H1 (cell line): Measurements from ENCODE around the gene SLC38A8. TPM values are rescaled to one million over a fixed set of nuclear protein-coding genes. Genes with fewer than 3 reads are reported as not detected.

ENCODE experiments used
- CTCF ChIA-PET: fragments of 300-600 bp; sonication (Branson Sonifier 250); formaldehyde crosslinking; loops from one replicate; lab custom pipeline; 2021; ENCODE audit not compliant: partially characterized antibody; lab: Charles Lee
- POLR2A ChIA-PET: fragments of 300-600 bp; sonication (Branson Sonifier 250); formaldehyde crosslinking; loops from one replicate; lab custom pipeline; 2021; ENCODE audit warnings: inconsistent platforms; ENCODE audit not compliant: partially characterized antibody; lab: Charles Lee
- DNase-seq, 2 experiments: peaks; one replicate each; pipeline versions ENCODE4 v3.0.0 to v3.0.0-alpha.2; 2010 to 2022; ENCODE audit warnings: low spot score in 2 of 2, low read depth in 1 of 2, mixed read lengths in 1 of 2
- FAIRE-seq: peaks from 2 replicates; lab custom pipeline; 2011; peaks lifted over from hg19 to GRCh38; lab: Jason Lieb, UNC
- H2AFZ ChIP-seq: 2 replicates; pipeline ENCODE4 v1.8.1; 2012; ENCODE audit warnings: low read length, inconsistent platforms
- H2AK5ac ChIP-seq: 2 replicates; pipeline ENCODE4 v1.6.1; 2013; ENCODE audit warnings: low read depth, low read length
- H2BK120ac ChIP-seq: replicated peaks from 2 replicates; pipeline ENCODE3; 2013; ENCODE audit warnings: low read depth, low read length, inconsistent platforms
- H2BK12ac ChIP-seq: 2 replicates; pipeline ENCODE4 v1.6.1; 2013; ENCODE audit warnings: low read depth, low read length
- H2BK15ac ChIP-seq: 2 replicates; pipeline ENCODE4 v1.6.1; 2013; ENCODE audit warnings: low read length
- H2BK20ac ChIP-seq: 2 replicates; pipeline ENCODE4 v1.6.1; 2013; ENCODE audit warnings: low read length
- H2BK5ac ChIP-seq: 2 replicates; pipeline ENCODE4 v1.6.1; 2013; ENCODE audit warnings: low read depth, low read length
- H3K14ac ChIP-seq: 2 replicates; pipeline ENCODE4 v1.6.1; 2013; ENCODE audit warnings: inconsistent platforms; ENCODE audit not compliant: insufficient read length
- H3K18ac ChIP-seq: 2 replicates; pipeline ENCODE4 v1.6.1; 2013; ENCODE audit warnings: low read length; ENCODE audit errors: extremely low read depth
- H3K23ac ChIP-seq: 2 replicates; pipeline ENCODE4 v1.6.1; 2013; ENCODE audit warnings: inconsistent platforms; ENCODE audit not compliant: insufficient read length
- H3K23me2 ChIP-seq: 2 replicates; pipeline ENCODE4 v1.6.1; 2013; ENCODE audit warnings: low read depth, low read length
- H3K27ac ChIP-seq: 2 replicates; pipeline ENCODE4 v1.6.1; 2011; ENCODE audit warnings: low read depth, low read length, inconsistent platforms
- H3K27me3 ChIP-seq, 4 experiments: replicated peaks in 1 of 4; 1 replicate in 1 of 4; 2 replicates in 3 of 4; pipeline versions ENCODE4 v1.6.1 to v1.8.1; 2011 to 2013; ENCODE audit warnings: low read length in 3 of 4, mild to moderate bottlenecking in 3 of 4, inconsistent platforms in 2 of 4, mixed read lengths in 2 of 4, moderate library complexity in 1 of 4; ENCODE audit not compliant: control insufficient read depth in 3 of 4, insufficient read depth in 3 of 4; ENCODE audit errors: extremely low read depth in 1 of 4
- H3K36me3 ChIP-seq, 4 experiments: 2 replicates each; pipeline versions ENCODE4 v1.6.1 to v1.8.1; 2011 to 2013; ENCODE audit warnings: mild to moderate bottlenecking in 4 of 4, low read length in 3 of 4, moderate library complexity in 2 of 4, control low read depth in 1 of 4, inconsistent platforms in 1 of 4; ENCODE audit not compliant: insufficient read depth in 4 of 4, control insufficient read depth in 2 of 4
- H3K4ac ChIP-seq: replicated peaks from 2 replicates; pipeline ENCODE3; 2013; ENCODE audit warnings: low read length, low read depth, mixed read lengths, inconsistent platforms; ENCODE audit not compliant: insufficient read length
- H3K4me1 ChIP-seq, 4 experiments: replicated peaks in 1 of 4; 1 replicate in 1 of 4; 2 replicates in 3 of 4; pipeline versions ENCODE4 v1.6.1 to v1.8.1; 2011 to 2013; ENCODE audit warnings: low read length in 3 of 4, inconsistent platforms in 2 of 4, mixed read lengths in 1 of 4; ENCODE audit not compliant: insufficient read depth in 4 of 4, control insufficient read depth in 3 of 4
- H3K4me2 ChIP-seq, 2 experiments: 2 replicates each; pipeline versions ENCODE4 v1.6.1 to v1.8.1; 2011 to 2013; ENCODE audit warnings: low read depth in 2 of 2, low read length in 2 of 2, control low read depth in 1 of 2, inconsistent platforms in 1 of 2, mild to moderate bottlenecking in 1 of 2; ENCODE audit not compliant: insufficient read depth in 1 of 2
- H3K4me3 ChIP-seq, 4 experiments: fragments of 200-600, 300-600 bp in 1 of 4; sonication (generic), shearing (Covaris generic), sonication (Bioruptor Twin) in 1 of 4; 2 replicates each; pipeline versions ENCODE4 v1.5.1 to v1.8.1; 2011 to 2016; ENCODE audit warnings: low read length in 4 of 4, low read depth in 3 of 4, control low read depth in 2 of 4, inconsistent platforms in 2 of 4, mild to moderate bottlenecking in 2 of 4, mixed read lengths in 1 of 4, moderate library complexity in 1 of 4; ENCODE audit not compliant: insufficient read depth in 2 of 4; ENCODE audit errors: extremely low read depth in 1 of 4
- H3K56ac ChIP-seq: replicated peaks from 2 replicates; pipeline ENCODE3; 2013; ENCODE audit warnings: low read depth, mild to moderate bottlenecking, mixed read lengths, low read length, inconsistent platforms; ENCODE audit not compliant: insufficient read length
- H3K79me1 ChIP-seq: 2 replicates; pipeline ENCODE4 v1.6.1; 2013; ENCODE audit warnings: low read depth, low read length, control low read depth
- H3K79me2 ChIP-seq, 2 experiments: 2 replicates each; pipeline versions ENCODE4 v1.6.1 to v1.8.1; 2012 to 2013; ENCODE audit warnings: low read length in 2 of 2, mild to moderate bottlenecking in 2 of 2, inconsistent platforms in 1 of 2; ENCODE audit not compliant: insufficient read depth in 2 of 2, control insufficient read depth in 1 of 2
- H3K9ac ChIP-seq, 4 experiments: replicated peaks in 1 of 4; 1 replicate in 1 of 4; 2 replicates in 3 of 4; pipeline versions ENCODE4 v1.6.1 to v1.8.1; 2011 to 2013; ENCODE audit warnings: low read depth in 3 of 4, low read length in 3 of 4, control low read depth in 2 of 4, mild to moderate bottlenecking in 2 of 4, moderate library complexity in 2 of 4, inconsistent platforms in 1 of 4; ENCODE audit errors: extremely low read depth in 1 of 4
- H3K9me3 ChIP-seq, 2 experiments: 2 replicates each; pipeline versions ENCODE4 v1.6.1 to v1.8.1; 2012 to 2013; ENCODE audit warnings: mild to moderate bottlenecking in 2 of 2, moderate library complexity in 2 of 2, control low read depth in 1 of 2, inconsistent platforms in 1 of 2, low read depth in 1 of 2, low read length in 1 of 2, mixed read lengths in 1 of 2; ENCODE audit not compliant: insufficient read depth in 2 of 2
- H4K20me1 ChIP-seq, 2 experiments: replicated peaks in 1 of 2; 2 replicates each; pipeline versions ENCODE3 to v1.8.1; 2011 to 2013; ENCODE audit warnings: inconsistent platforms in 2 of 2, low read length in 2 of 2, mild to moderate bottlenecking in 1 of 2; ENCODE audit not compliant: insufficient read depth in 2 of 2, control insufficient read depth in 1 of 2
- H4K5ac ChIP-seq: 2 replicates; pipeline ENCODE4 v1.6.1; 2013; ENCODE audit warnings: low read length, low read depth, mixed read lengths, inconsistent platforms; ENCODE audit not compliant: insufficient read length
- H4K8ac ChIP-seq: 2 replicates; pipeline ENCODE4 v1.8.0; 2013; ENCODE audit warnings: mild to moderate bottlenecking, moderate library complexity, low read length, inconsistent platforms; ENCODE audit not compliant: insufficient read depth; ENCODE audit errors: extremely low read depth
- H4K91ac ChIP-seq: replicated peaks from 2 replicates; pipeline ENCODE3; 2013; ENCODE audit warnings: low read length, mixed read lengths, inconsistent platforms; ENCODE audit not compliant: insufficient read length
- ASH2L ChIP-seq: fragments of 200-600, 300-600 bp; sonication (generic); IDR thresholded peaks from one replicate; pipeline ENCODE4 v1.7.1; 2017; ENCODE audit warnings: low read length
- ATF2 ChIP-seq: IDR thresholded peaks from 2 replicates; pipeline ENCODE4 v1.6.1; 2012; ENCODE audit warnings: low read length, inconsistent platforms
- BCL11A ChIP-seq, 2 experiments: IDR thresholded peaks; one replicate each; pipeline ENCODE4 v1.6.1; 2011; ENCODE audit warnings: low read depth in 2 of 2, low read length in 2 of 2, mild to moderate bottlenecking in 2 of 2
- GABPA ChIP-seq: IDR thresholded peaks from 2 replicates; pipeline ENCODE4 v1.6.1; 2011; ENCODE audit warnings: mild to moderate bottlenecking, low read length, moderate library complexity, borderline replicate concordance; ENCODE audit not compliant: insufficient read depth
- MAFK ChIP-seq: IDR thresholded peaks from 2 replicates; pipeline ENCODE4 v1.6.1; 2012; ENCODE audit warnings: low read depth, mild to moderate bottlenecking, improper control_type of control experiment, low read length
- RAD21 ChIP-seq, 2 experiments: IDR thresholded peaks in 1 of 2; conservative IDR thresholded peaks in 1 of 2; 2 replicates each; pipeline ENCODE4 v1.6.1; 2011; ENCODE audit warnings: low read depth in 2 of 2, low read length in 2 of 2, improper control_type of control experiment in 1 of 2, inconsistent platforms in 1 of 2, mild to moderate bottlenecking in 1 of 2, moderate library complexity in 1 of 2
- RXRA ChIP-seq: IDR thresholded peaks from 2 replicates; pipeline ENCODE4 v1.6.1; 2011; ENCODE audit warnings: low read depth, mild to moderate bottlenecking, low read length, moderate library complexity; ENCODE audit not compliant: insufficient read depth
- SIN3A ChIP-seq, 2 experiments: IDR thresholded peaks in 1 of 2; conservative IDR thresholded peaks in 1 of 2; 2 replicates each; pipeline ENCODE4 v1.6.1; 2011 to 2012; ENCODE audit warnings: low read length in 2 of 2, improper control_type of control experiment in 1 of 2, low read depth in 1 of 2, mild to moderate bottlenecking in 1 of 2
- SIRT6 ChIP-seq: IDR thresholded peaks from one replicate; pipeline ENCODE4 v1.7.1; 2012; ENCODE audit warnings: low read length, inconsistent platforms
- SP1 ChIP-seq: IDR thresholded peaks from 2 replicates; pipeline ENCODE4 v1.6.1; 2011; ENCODE audit warnings: low read depth, low read length
- SP4 ChIP-seq: IDR thresholded peaks from 2 replicates; pipeline ENCODE4 v1.6.1; 2012; ENCODE audit warnings: low read length, inconsistent platforms
- WGBS, 2 experiments: shearing (Covaris generic) in 1 of 2; methylation state at CpG; one replicate each; pipeline versions ENCODE4 v1.1.6 to v1.1.7; 2013 to 2015; ENCODE audit warnings: low lambda C conversion rate in 2 of 2, mixed read lengths in 2 of 2, inconsistent platforms in 1 of 2, low coverage in 1 of 2, missing lambda C conversion rate in 1 of 2; ENCODE audit not compliant: insufficient replicate concordance in 2 of 2, insufficient coverage in 1 of 2, insufficient read length in 1 of 2; ENCODE audit errors: extremely low coverage in 1 of 2, missing lambda C conversion rate in 1 of 2; 5-methylcytosine and 5-hydroxymethylcytosine counted together
- polyA plus RNA-seq, 7 experiments: library from polyadenylated mRNA; depleted of rRNA in 3 of 7; stranded (reverse) in 5 of 7; unstranded in 2 of 7; fragments of >200 nt in 5 of 7; fragments of 200-250 nt in 2 of 7; gene quantifications; 1 replicate in 5 of 7; 2 replicates in 1 of 7; 4 replicates in 1 of 7; pipeline versions ENCODE4 v1.2.1 to v1.2.3, GENCODE V29; 2011 to 2013; ENCODE audit warnings: missing spikeins in 2 of 7, mixed read lengths in 2 of 7
- total RNA-seq: library from RNA; stranded (reverse); fragmentation: NEBNext Ultra II Directional; extraction: Animal tissue kit (Norgen Biotek cat#: 25700); gene quantifications from 2 replicates; pipeline ENCODE4 v1.2.1, GENCODE V29; 2021
- TF ChIP-seq, protein P1 (sequence below): IDR thresholded peaks from 2 replicates; pipeline ENCODE4 v1.6.1; 2011; ENCODE audit warnings: low read depth, mild to moderate bottlenecking, low read length; ENCODE audit not compliant: insufficient read depth

SLC38A8 gene
- total and polyA plus RNA-seq, 2 of the 8 experiments (the other 6 are each of a cell fraction or from before 2014, with no cell fraction given), result 0.08 TPM; not detected in 1

DNA sequence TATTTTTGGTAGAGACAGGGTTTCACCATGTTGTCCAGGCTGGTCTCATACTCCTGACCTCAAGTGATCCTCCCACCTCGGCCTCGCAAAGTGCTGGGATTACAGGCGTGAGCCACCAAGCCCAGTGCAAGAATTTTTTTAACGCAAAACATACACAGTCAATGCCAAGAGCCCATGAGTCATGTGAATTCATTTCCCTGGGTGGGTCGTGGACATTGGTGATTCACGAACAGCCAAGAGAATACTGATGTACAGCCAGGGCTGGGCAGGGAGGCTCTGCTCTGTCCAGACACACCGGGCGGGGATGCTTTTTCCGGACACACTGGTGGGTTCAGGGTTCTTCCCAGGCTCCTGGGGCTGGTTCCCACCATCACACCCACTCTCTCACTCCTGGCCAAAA, 17.7 kb downstream of the SLC38A8 start:
- H3K18ac ChIP-seq, result no peak overlapping the region
- no peak overlapping the region for H2AFZ ChIP-seq
- H3K4ac ChIP-seq, result no peak overlapping the region
- no peaks in the 10 kb centered on the region for H3K27me3 ChIP-seq
- no peak overlapping the region for H3K4me2 ChIP-seq
- H3K79me1 ChIP-seq, result no peaks in the 10 kb centered on the region
- no peak overlapping the region for H3K56ac ChIP-seq
- no peaks in the 10 kb centered on the region for H3K36me3 ChIP-seq
- H2BK5ac ChIP-seq, result no peak overlapping the region
- no peak overlapping the region for H2BK120ac ChIP-seq
- no peak overlapping the region for H3K9ac ChIP-seq
- CTCF ChIA-PET, result interaction anchor here (0.7 to 5.1 kb wide), 6 partner anchors 11 to 68 kb away, joined by 3 to 31 read pairs (median 4); partner anchors contain the start of gene SLC38A8
- no peaks in the 10 kb centered on the region for H4K20me1 ChIP-seq
- H3K27ac ChIP-seq, result no peak overlapping the region
- no peak overlapping the region for H2BK20ac ChIP-seq
- H3K23ac ChIP-seq, result no peak overlapping the region
- no peak overlapping the region for H2BK15ac ChIP-seq
- H4K91ac ChIP-seq, result peak overlapping the region; percentile 7
- H2BK12ac ChIP-seq, result no peak overlapping the region
- H3K79me2 ChIP-seq, result no peaks in the 10 kb centered on the region
- H3K4me1 ChIP-seq, result peaks cover 0 to 4% (median 0%) of the 10 kb centered on the region in 4 experiments; a peak in 2 of 7 replicates
- H2AK5ac ChIP-seq, result no peak overlapping the region
- H4K5ac ChIP-seq, result no peak overlapping the region
- H3K23me2 ChIP-seq, result no peaks in the 10 kb centered on the region
- H3K9me3 ChIP-seq, result peaks cover 10 to 12% of the 10 kb centered on the region in 2 experiments; a peak in 3 of 4 replicates
- H3K14ac ChIP-seq, result no peak overlapping the region
- POLR2A ChIA-PET, result no interaction called here
- DNase-seq (no peak), FAIRE-seq (no peak)
- no peak overlapping the region for H3K4me3 ChIP-seq
- whole genome bisulfite sequencing, 2 experiments, result 83% methylated on average over 9 of the region's 9 CpGs; no CpG with 5 or more reads in 1 of the 2 experiments
- no peak overlapping the region for H4K8ac ChIP-seq
- no peak for TF ChIP-seq ATF2
- TF ChIP-seq ASH2L, result no peak
- no peak for TF ChIP-seq BCL11A (IDR thresholded peaks at IDR 0.05; ENCODE audit: low read depth in 2 of 2, low read length in 2 of 2)
- no peak for TF ChIP-seq SIN3A (conservative IDR thresholded peaks at IDR 0.05 in 1 of 2, IDR thresholded peaks at IDR 0.05 in 1 of 2; ENCODE audit: low read depth in 1 of 2, low read length in 2 of 2)
- no peak for TF ChIP-seq RAD21 (IDR thresholded peaks at IDR 0.05 in 1 of 2, conservative IDR thresholded peaks at IDR 0.05 in 1 of 2; ENCODE audit: low read depth in 2 of 2, low read length in 2 of 2)
- TF ChIP-seq MAFK, result no peak
- TF ChIP-seq SP1, result no peak
- TF ChIP-seq RXRA, result no peak
- no peak for TF ChIP-seq SP4
- no peak for TF ChIP-seq GABPA
- TF ChIP-seq, protein P1, sequence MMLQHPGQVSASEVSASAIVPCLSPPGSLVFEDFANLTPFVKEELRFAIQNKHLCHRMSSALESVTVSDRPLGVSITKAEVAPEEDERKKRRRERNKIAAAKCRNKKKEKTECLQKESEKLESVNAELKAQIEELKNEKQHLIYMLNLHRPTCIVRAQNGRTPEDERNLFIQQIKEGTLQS, result no peak
- TF ChIP-seq SIRT6, result no peak
